ENCODE results near the gene EIPR1. TPM values are rescaled to one million over a fixed set of nuclear protein-coding genes. Genes with fewer than 3 reads are reported as not detected.

The EIPR1 gene
- total and polyA plus RNA-seq, 2 of the 4 experiments (the other 2 are of a cell fraction) = 46.5 to 67.4 TPM

DNA sequence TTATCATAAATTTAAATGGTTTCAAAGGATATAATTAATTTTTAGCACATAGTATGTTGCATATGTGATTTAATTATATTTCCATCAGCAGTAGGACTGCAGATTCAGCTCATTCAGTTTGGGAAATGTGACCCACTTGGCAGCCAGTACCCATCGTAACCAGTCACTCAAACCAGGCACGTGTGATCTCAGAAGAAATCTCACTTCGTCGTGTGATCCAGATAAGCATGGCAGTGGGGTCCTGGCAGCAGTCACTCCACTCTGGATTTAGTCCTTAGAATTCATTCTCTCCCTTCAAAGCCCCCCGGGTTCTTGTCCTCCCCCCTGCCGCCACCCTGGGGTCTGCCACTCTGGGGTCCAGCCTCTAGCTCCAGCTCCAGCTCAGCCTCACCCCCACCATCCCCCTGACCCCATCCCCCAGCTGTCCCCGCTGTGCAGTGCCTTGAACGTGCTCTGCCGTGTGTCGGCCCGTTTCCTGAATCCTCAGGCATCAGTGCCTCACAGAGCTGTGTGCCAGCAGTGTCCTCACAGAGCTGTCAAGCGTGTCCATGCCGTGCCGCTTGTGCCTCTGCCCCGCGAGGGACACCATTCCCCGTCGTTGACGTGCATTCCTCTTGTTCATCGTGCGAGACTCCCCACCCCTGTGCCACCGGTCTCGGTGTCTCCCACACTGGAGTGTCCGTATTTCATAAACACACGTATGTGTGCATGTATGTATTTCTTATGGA is 36.7 kb upstream of the EIPR1 start:
- peaks cover 19 to 37% of the 10 kb centered on the region in 2 experiments for H3K79me1 ChIP-seq (ENCODE audit: low read depth in 1 of 2, low read length in 2 of 2)
- no peak overlapping the region for H3K4me3 ChIP-seq (ENCODE audit: insufficient read depth, low read depth, low read length)
- no peaks in the 10 kb centered on the region for H3K4me1 ChIP-seq (ENCODE audit: control insufficient read depth, insufficient read depth, low read length)
- H2BK5ac ChIP-seq (ENCODE audit: low read depth, low read length, poor library complexity, severe bottlenecking) = no peak overlapping the region
- DNase-seq = no peak
- WGBS, 2 experiments (ENCODE audit: extremely low coverage in 2 of 2, insufficient read length in 1 of 2) = 87% methylated on average over 10 of the region's 25 CpGs; no CpG with 5 or more reads in 1 of the 2 experiments
- peaks cover 4% of the 10 kb centered on the region; the same call in 1 of the 2 replicates for H3K9me1 ChIP-seq (ENCODE audit: insufficient read depth, low read length)
- no peak overlapping the region for H4K8ac ChIP-seq (ENCODE audit: low read depth in 2 of 2, low read length in 2 of 2)
- no peak overlapping the region for H3K9ac ChIP-seq (ENCODE audit: low read depth, low read length)
- no peak overlapping the region for H3K27ac ChIP-seq (ENCODE audit: insufficient read depth, low read length)
- in situ Hi-C loops (cut with MboI; ENCODE audit: low sequenced_read_pairs) = no loop called here
- H4K91ac ChIP-seq (ENCODE audit: insufficient read depth, low read depth, low read length) = no peak overlapping the region
- H3K9me3 ChIP-seq (ENCODE audit: control insufficient read depth, insufficient read depth, low read length) = no peaks in the 10 kb centered on the region
- no peak overlapping the region for H2BK20ac ChIP-seq (ENCODE audit: low read depth, low read length)
- H2AK9ac ChIP-seq (replicated peaks; ENCODE audit: low read depth, low read length, poor library complexity) = no peak overlapping the region
- no peak overlapping the region for H2BK15ac ChIP-seq (ENCODE audit: low read depth, low read length)
- no peak overlapping the region for H3K14ac ChIP-seq (replicated peaks; ENCODE audit: low read depth, low read length)
- BruUV-seq (replicated peaks) = no TSS peak
- H3K36me3 ChIP-seq (ENCODE audit: control insufficient read depth, insufficient read depth, low read length) = peaks cover 33% of the 10 kb centered on the region
- no peak overlapping the region for H4K5ac ChIP-seq (ENCODE audit: low read depth, low read length)
- H3K4ac ChIP-seq (ENCODE audit: low read depth, low read length) = no peak overlapping the region
- dilution Hi-C loops (cut with HindIII; ENCODE audit: low sequenced_read_pairs, unreplicated experiment) = no loop called here
- H4K20me1 ChIP-seq (ENCODE audit: insufficient read depth, low read length) = no peaks in the 10 kb centered on the region; the same call in none of the 2 replicates
- CTCF ChIA-PET = interaction anchor here (0.6 to 2.7 kb wide), 3 partner anchors 9 to 49 kb away, joined by 5 to 10 read pairs (median 7); no protein-coding TSS in a partner anchor
- no peak overlapping the region for H2BK120ac ChIP-seq (ENCODE audit: low read depth, low read length)
- H3K23ac ChIP-seq (ENCODE audit: low read depth, low read length) = no peak overlapping the region
- H2AK5ac ChIP-seq (ENCODE audit: low read depth, low read length) = no peak overlapping the region
- intact Hi-C loops (cut with micrococcal nuclease) = no loop called here
- H2AFZ ChIP-seq (replicated peaks; ENCODE audit: low read length, poor library complexity) = no peak overlapping the region
- no peak for ATAC-seq (ENCODE audit: low read depth)
- no peak overlapping the region for H3K18ac ChIP-seq (ENCODE audit: low read depth, low read length)
- no peak overlapping the region for H3K4me2 ChIP-seq (ENCODE audit: low read depth, low read length)
- no peaks in the 10 kb centered on the region for H3K27me3 ChIP-seq (ENCODE audit: control insufficient read depth, insufficient read depth, low read length)
- POLR2A ChIA-PET (ENCODE audit: unreplicated experiment) = no interaction called here
- H3K56ac ChIP-seq (ENCODE audit: extremely low read depth, insufficient read depth, low read length) = no peak overlapping the region
- TF ChIP-seq RAD21 (IDR thresholded peaks at IDR 0.05; ENCODE audit: low read length) = no peak
- no peak for TF ChIP-seq NFE2L2 (IDR thresholded peaks at IDR 0.05; ENCODE audit: low read depth, low read length)
- no peak for TF ChIP-seq BHLHE40 (IDR thresholded peaks at IDR 0.05; ENCODE audit: low read depth, low read length)
- TF ChIP-seq SMC3 (IDR thresholded peaks at IDR 0.05; ENCODE audit: low read depth, low read length) = no peak
- TF ChIP-seq MAZ (IDR thresholded peaks at IDR 0.05; ENCODE audit: borderline replicate concordance, low read depth, low read length) = no peak
- TF ChIP-seq MAFK (IDR thresholded peaks at IDR 0.05; ENCODE audit: low read depth, low read length) = no peak
- no peak for TF ChIP-seq CHD1 (IDR thresholded peaks at IDR 0.05; ENCODE audit: low read depth, low read length)
- no peak for TF ChIP-seq ELK1 (IDR thresholded peaks at IDR 0.05; ENCODE audit: borderline replicate concordance, low read depth, low read length)
- no peak for TF ChIP-seq POLR2A (IDR thresholded peaks at IDR 0.05; ENCODE audit: low read depth, low read length)
- no peak for TF ChIP-seq FOS (IDR thresholded peaks at IDR 0.05; ENCODE audit: low read depth, low read length)
- TF ChIP-seq RCOR1 (IDR thresholded peaks at IDR 0.05; ENCODE audit: insufficient replicate concordance, low read length) = no peak
- no peak for TF ChIP-seq MXI1 (IDR thresholded peaks at IDR 0.05; ENCODE audit: borderline replicate concordance, low read depth, low read length)
- no peak for TF ChIP-seq CTCF (conservative IDR thresholded peaks at IDR 0.05; ENCODE audit: low read depth, low read length)
- TF ChIP-seq USF2 (IDR thresholded peaks at IDR 0.05; ENCODE audit: low read depth, low read length) = no peak
- TF ChIP-seq CEBPB (IDR thresholded peaks at IDR 0.05; ENCODE audit: low read depth, low read length) = no peak

Data from IMR-90 (cell line).